ENCODE measurements around the gene WIPF1.
"Not testable (repeated sequence)": the region's sequence is repeated elsewhere in the genome, so short reads cannot be mapped to it uniquely, and the experiment has no call there.

Gene WIPF1

GRCh38 chr2:174569678-174570077 lies 27.9 kb downstream of the WIPF1 start:
- FAIRE-seq = no peak

GRCh38 chr2:174568425-174568824 lies 29.2 kb downstream of the WIPF1 start:
- no peak for FAIRE-seq

- FAIRE-seq = no peak
Observed at GRCh38 chr2:174566871-174567270, 30.7 kb downstream of the WIPF1 start.

DNA sequence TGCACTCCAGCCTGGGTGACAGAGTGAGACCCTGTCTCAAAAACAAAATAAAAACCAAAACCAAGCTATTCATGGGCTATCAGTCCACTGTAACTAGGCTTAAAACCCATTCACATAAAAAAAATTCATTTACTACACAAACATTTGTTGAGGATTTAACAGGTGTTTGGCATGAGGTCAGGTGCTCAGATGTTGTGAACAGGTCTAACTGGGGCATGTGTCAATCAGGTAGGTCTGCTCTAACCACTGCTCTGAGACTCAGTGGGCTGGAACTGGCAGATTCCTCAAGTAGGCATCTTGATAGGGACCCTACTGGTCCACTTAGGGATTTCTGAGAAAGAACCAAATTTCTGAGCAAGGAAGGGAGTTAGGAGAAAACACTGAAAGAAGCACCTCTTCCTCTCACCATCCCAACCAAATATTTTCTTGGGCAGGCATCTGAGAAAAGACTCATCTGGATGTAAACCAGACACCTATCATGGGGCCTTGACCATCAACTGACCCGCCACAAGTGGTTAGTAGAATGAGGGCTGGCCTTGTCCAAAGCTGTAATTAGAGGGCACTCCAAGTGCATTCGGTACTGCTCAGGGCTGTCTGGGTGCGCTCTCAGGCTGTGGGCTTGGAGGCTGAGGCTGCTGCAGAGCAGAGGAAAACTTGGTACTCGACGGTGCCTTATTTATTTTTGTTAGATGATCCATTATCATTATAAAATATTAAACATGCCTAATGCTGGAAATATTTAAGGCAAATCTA lies 33.9 kb downstream of the WIPF1 start:
- no peak for FAIRE-seq

- FAIRE-seq = no peak
Observed at GRCh38 chr2:174561972-174562370, 35.6 kb downstream of the WIPF1 start.

GRCh38 chr2:174561283-174561971 lies 36.2 kb downstream of the WIPF1 start:
- no peak for FAIRE-seq

GRCh38 chr2:174560737-174561136 lies 36.9 kb downstream of the WIPF1 start:
- no peak for FAIRE-seq

- FAIRE-seq = no peak
Observed at GRCh38 chr2:174555998-174556397, 41.6 kb downstream of the WIPF1 start.

DNA sequence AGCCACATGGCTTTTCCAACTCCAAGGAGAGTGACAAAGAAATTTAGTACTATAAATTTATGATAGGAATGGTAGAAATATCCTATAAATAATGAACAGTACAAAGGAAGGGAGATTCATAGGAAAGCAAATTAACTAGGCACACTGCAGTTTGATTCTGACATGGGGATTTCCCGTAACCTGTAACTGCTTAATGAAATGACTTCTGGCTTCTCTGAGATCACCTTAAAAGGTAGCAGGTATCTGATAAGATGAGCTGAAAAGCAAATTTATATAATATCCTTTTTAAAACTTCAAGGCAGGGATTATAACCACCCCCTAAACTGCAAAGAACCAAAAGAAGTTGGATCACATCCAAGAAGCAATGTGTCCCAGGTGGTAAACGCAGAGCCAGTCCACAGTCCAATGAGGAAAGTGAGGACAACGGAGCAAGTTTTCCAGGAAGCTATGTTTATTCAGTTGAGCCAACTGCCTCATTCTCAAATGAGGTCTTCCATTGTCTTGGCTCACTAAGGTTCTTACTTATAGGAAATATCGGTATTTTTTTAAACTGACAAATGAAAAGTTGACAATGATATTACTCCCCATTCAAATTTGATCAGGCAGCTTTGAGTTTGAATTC lies 43.0 kb downstream of the WIPF1 start:
- no peak for FAIRE-seq

DNA sequence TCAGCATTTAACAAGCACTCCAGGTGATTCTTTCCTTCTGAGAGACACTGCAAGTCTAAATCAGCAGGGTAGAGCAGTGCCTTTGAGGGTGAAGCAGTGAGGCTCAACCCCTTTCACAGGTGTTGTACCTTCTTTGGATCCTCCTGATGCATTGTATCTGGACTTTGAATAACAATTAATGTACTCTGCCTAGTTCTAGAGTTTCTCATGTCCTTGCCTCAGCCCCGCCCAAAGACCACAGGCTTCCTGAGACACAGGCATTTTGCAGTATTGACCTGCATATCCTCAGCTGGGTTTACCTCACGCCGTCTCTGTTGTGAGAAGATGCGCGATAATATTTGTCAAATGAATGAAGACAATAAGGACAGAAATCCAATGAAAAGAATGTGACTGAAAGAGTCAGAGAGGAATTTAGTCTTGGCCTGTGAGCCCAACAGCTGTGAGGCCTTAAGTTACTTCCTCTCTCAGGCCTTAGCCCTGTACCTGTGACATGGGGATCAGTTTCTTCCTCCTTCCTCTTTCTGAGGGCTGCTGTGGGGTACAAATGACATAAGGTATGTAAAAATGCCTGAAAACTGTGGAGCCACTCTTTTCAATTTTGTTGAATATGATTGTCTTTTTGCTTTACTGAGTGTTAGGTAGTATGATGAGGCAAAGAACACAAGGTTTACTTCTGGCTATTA lies 43.7 kb downstream of the WIPF1 start:
- FAIRE-seq = no peak

- FAIRE-seq = no peak
Observed at GRCh38 chr2:174552880-174553279, 44.7 kb downstream of the WIPF1 start.

DNA sequence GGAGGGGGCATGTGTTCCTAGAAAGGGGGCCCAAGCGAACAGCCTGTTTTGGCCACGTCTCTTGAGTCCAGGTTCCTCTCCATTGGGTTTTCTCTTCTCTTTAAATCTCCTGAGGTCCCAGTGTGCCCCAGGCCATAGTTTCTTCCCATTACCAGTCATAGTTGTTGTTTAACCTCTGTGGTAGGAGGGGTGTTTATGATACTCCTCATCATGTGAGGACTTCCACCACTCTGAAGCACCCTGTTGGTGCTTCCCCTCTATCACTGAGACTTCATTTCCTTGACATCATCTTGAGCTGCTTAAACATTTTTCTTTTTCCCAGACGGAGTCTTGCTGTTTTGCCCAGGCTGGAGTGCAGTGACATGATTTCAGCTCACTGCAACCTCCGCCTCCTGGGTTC lies 45.9 kb downstream of the WIPF1 start:
- FAIRE-seq = no peak

- FAIRE-seq = not testable (repeated sequence)
Observed at GRCh38 chr2:174548646-174549045, 49.0 kb downstream of the WIPF1 start.

DNA sequence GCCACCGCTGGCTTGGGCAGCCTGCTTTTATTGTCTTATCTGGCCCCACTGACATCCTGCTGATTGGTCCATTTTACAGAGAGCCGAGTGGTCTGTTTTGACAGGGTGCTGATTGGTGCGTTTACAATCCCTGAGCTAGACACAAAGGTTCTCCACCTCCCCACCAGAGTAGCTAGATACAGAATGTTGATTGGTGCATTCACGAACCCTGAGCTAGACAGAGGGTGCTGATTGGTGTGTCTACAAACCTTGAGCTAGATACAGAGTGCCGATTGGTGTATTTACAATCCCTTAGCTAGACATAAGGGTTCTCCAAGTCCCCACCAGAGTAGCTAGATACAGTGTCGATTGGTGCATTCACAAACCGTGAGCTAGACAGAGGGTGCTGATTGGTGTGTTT lies 49.6 kb downstream of the WIPF1 start:
- not testable (repeated sequence) for FAIRE-seq

DNA sequence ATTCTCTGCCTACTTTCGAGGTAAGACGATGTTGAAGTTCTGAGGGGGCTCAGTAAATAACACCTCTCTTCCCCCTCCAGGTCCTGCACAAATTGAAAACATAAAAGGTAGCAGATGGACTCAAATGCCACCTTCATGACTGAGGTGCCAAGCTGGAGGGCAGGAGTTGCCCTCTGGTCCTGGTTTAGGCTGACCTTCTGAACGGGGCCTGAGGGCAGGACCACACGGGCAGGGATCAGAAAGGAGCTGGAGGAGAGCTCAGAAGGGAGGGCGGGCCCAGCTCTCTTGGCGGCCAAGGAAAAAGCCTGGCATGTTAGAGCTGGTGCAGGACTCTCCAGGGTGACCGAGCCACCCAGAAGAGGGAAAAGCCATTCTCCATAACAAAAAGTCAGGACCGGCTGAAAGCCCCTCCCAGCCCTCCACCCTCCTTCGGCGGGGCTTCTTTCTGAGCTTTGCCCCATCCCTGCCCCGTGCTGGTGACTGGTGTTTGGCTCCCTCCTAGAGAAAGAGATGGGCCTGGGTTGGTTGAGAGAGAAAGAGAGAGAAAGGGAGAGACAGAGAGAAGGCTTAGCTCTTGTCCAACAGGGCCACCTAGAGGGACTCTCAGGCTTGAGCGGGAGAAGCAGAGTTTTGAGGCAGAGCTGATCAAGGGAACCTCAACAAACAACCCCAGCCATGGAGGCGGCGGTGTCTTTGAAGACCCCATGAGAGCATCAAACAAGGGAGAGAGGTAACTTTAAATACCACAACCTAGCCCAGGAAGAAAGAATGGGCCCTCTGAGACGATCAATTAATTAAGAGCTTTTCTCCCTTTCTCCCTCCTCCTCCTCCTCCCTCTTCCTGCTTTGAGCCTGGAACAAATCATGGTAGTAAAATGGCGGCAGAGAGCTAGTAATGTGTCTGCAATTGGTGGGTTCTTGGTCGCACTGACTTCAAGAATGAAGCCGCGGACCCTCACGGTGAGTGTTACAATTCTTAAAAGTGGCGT lies 50.8 kb downstream of the WIPF1 start:
- no peak for FAIRE-seq

GRCh38 chr2:174545240-174545639 lies 52.4 kb downstream of the WIPF1 start:
- FAIRE-seq = no peak

GRCh38 chr2:174544802-174545201 lies 52.8 kb downstream of the WIPF1 start:
- no peak for FAIRE-seq

DNA sequence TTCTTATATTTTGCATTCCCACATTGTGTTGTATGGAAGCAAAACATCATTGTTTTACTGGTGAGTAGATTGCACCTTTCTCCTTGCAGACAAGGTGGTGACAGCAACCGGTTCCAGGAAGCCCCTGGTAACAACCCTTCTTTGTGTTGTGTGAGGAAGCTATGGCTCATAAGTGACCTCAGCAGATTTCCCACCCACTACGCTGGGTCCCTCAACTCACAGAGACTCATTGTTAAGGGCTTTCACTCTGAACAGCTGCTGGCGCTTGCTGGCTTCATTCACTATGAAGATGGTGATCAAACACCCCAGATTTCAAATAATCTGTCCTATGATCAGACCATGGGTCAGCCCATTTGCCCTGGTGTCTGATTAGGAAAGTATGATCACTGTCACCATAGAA lies 53.4 kb downstream of the WIPF1 start:
- FAIRE-seq = no peak

GRCh38 chr2:174540893-174541292 lies 56.7 kb downstream of the WIPF1 start:
- no peak for FAIRE-seq

DNA sequence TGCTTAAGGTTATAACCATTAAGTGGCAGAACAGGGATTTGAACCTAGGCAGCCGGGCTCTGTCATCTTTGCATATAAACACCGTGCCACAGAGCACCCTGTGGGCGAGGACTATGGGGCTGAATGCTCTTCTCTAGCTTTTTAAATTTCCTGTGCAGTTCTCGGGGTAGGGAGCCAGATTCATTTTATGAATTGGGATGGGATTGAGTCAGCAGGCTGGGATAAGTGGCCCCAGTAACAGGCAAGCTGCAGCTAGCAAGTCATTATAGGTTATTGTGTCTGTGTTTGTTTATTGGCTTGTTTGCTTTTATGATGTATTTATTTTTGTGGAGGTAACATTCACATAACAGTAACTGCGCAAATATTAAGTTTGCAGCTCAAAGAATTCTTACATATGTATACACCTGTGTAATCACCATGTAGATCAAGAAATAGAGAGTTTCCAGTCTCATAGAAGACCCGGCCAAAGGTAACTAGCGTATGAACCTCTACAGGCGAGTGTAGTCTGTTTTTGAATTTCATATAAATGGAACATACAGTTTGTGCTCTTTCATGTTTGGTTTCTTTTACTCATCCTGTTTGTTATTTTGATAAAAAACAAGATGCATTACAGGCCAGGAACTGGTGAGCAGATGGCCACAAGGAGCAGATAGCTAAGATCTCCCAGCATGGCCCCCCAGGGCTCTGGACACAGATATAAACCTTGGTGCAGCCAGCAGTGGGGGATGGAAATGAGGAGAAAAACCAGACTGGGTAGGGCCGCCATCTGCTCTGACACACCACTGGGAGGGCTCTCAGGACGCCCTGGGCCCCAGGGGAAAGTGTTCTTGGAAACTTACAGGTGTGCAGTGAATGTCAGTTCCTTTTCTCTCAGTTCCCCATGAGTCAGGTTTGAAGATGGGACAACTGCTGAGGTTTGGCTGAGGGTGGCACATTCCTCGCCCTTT lies 61.6 kb downstream of the WIPF1 start:
- no peak for FAIRE-seq

- FAIRE-seq = no peak
Observed at GRCh38 chr2:174535083-174535482, 62.5 kb downstream of the WIPF1 start.

Data from endometrium (tissue), 2 donors.